Activated T-cell treated with anti-CD3 and anti-CD28 coated beads for 4 hours (primary cell): ENCODE results near the gene ZNF605.
"Not testable (repeated sequence)": the region's sequence is repeated elsewhere in the genome, so short reads cannot be mapped to it uniquely, and the experiment has no call there.

ENCODE experiments used
- DNase-seq: peaks from one replicate; pipeline ENCODE4 v3.0.0-alpha.2; 2020

ZNF605 gene

GRCh38 chr12:132948146-132949066, 7.7 kb downstream of the ZNF605 start:
- no peak for DNase-seq

- DNase-seq, result no peak
Observed at GRCh38 chr12:132946246-132946820, 9.8 kb downstream of the ZNF605 start.

- DNase-seq, result no peak
Observed at GRCh38 chr12:132945806-132946205, 10.3 kb downstream of the ZNF605 start.

- no peak for DNase-seq
Observed at GRCh38 chr12:132942611-132943010, 13.5 kb downstream of the ZNF605 start.

- DNase-seq, result no peak
Observed at GRCh38 chr12:132941336-132941954, 14.7 kb downstream of the ZNF605 start.

GRCh38 chr12:132940071-132940719, 15.9 kb downstream of the ZNF605 start:
- no peak for DNase-seq

- DNase-seq, result not testable (repeated sequence)
Observed at GRCh38 chr12:132938807-132939206, 17.3 kb downstream of the ZNF605 start.

- no peak for DNase-seq
Observed at GRCh38 chr12:132937476-132937875, 18.6 kb downstream of the ZNF605 start.

GRCh38 chr12:132936921-132937320, 19.2 kb downstream of the ZNF605 start:
- DNase-seq, result not testable (repeated sequence)

GRCh38 chr12:132936163-132936562, 19.9 kb downstream of the ZNF605 start:
- no peak for DNase-seq

- DNase-seq, result no peak
Observed at GRCh38 chr12:132926415-132926833, 29.7 kb downstream of the ZNF605 start.

GRCh38 chr12:132925597-132926414, 30.3 kb downstream of the ZNF605 start:
- no peak for DNase-seq

GRCh38 chr12:132924356-132924755, 31.8 kb downstream of the ZNF605 start:
- no peak for DNase-seq

GRCh38 chr12:132923356-132923909, 32.7 kb downstream of the ZNF605 start:
- DNase-seq, result no peak

GRCh38 chr12:132922676-132923075, 33.4 kb downstream of the ZNF605 start:
- DNase-seq, result no peak

GRCh38 chr12:132921685-132922084, 34.4 kb downstream of the ZNF605 start:
- no peak for DNase-seq

GRCh38 chr12:132918680-132919079, 37.4 kb downstream of the ZNF605 start:
- no peak for DNase-seq

GRCh38 chr12:132909030-132909368, 47.1 kb downstream of the ZNF605 start:
- no peak for DNase-seq

- peak; percentile 91 for DNase-seq
Observed at GRCh38 chr12:132908145-132909029, 47.7 kb downstream of the ZNF605 start.

- DNase-seq, result not testable (repeated sequence)
Observed at GRCh38 chr12:132907789-132908144, 48.3 kb downstream of the ZNF605 start.

- DNase-seq, result no peak
Observed at GRCh38 chr12:132907216-132907615, 48.9 kb downstream of the ZNF605 start.
